ENCODE results near the gene PTGFRN. TPM values are rescaled to one million over a fixed set of nuclear protein-coding genes. Genes with fewer than 3 reads are reported as not detected.
A peak's percentile ranks its signal among the peaks of the same experiment; 100 is the strongest.

PTGFRN gene
- polyA plus RNA-seq, 2 donors: 25.9 to 37.2 TPM

- Histone ChIP-seq H3K27ac (ENCODE audit: low read depth in 2 of 2, low read length in 1 of 2) (peak overlapping the region; percentile 55 to 84), H3K36me3 (ENCODE audit: control insufficient read depth in 2 of 2, insufficient read depth in 2 of 2, low read length in 1 of 2) (no peaks in the 10 kb centered on the region), H3K27me3 (ENCODE audit: control insufficient read depth in 1 of 2, insufficient read depth in 2 of 2, low read length in 2 of 2) (no peaks in the 10 kb centered on the region), H3K9me3 (ENCODE audit: control insufficient read depth in 2 of 2, insufficient read depth in 1 of 2, low read depth in 1 of 2, low read length in 1 of 2) (no peaks in the 10 kb centered on the region), H3K4me3 (ENCODE audit: low read depth in 1 of 2, low read length in 2 of 2) (no peak overlapping the region), H3K4me1 (ENCODE audit: control insufficient read depth in 2 of 2, insufficient read depth in 2 of 2, low read length in 1 of 2) (peaks cover 2 to 5% of the 10 kb centered on the region in 2 donors)
- 70 to 74% methylated on average over 1 of the region's 1 CpG for WGBS, 2 donors
Observed at GRCh38 chr1:116886291-116886878, 23.3 kb upstream of the PTGFRN start.

- no peak overlapping the region for H3K4me3 ChIP-seq (ENCODE audit: low read depth in 1 of 2, low read length in 2 of 2)
- H3K4me1 ChIP-seq (ENCODE audit: control insufficient read depth in 2 of 2, insufficient read depth in 2 of 2, low read length in 1 of 2): peaks cover 2 to 5% of the 10 kb centered on the region in 2 donors
- 91 to 94% methylated on average over 3 of the region's 3 CpGs for WGBS, 2 donors
- H3K27ac ChIP-seq (ENCODE audit: low read depth in 2 of 2, low read length in 1 of 2): no peak overlapping the region
- H3K9me3 ChIP-seq (ENCODE audit: control insufficient read depth in 2 of 2, insufficient read depth in 1 of 2, low read depth in 1 of 2, low read length in 1 of 2): no peaks in the 10 kb centered on the region
- no peaks in the 10 kb centered on the region for H3K36me3 ChIP-seq (ENCODE audit: control insufficient read depth in 2 of 2, insufficient read depth in 2 of 2, low read length in 1 of 2)
- H3K27me3 ChIP-seq (ENCODE audit: control insufficient read depth in 1 of 2, insufficient read depth in 2 of 2, low read length in 2 of 2): no peaks in the 10 kb centered on the region
Observed at GRCh38 chr1:116887212-116887611, 22.5 kb upstream of the PTGFRN start.

GRCh38 chr1:116889380-116889779, 20.3 kb upstream of the PTGFRN start:
- Histone ChIP-seq H3K4me3 (ENCODE audit: low read depth in 1 of 2, low read length in 2 of 2) (no peak overlapping the region), H3K36me3 (ENCODE audit: control insufficient read depth in 2 of 2, insufficient read depth in 2 of 2, low read length in 1 of 2) (no peaks in the 10 kb centered on the region), H3K27me3 (ENCODE audit: control insufficient read depth in 1 of 2, insufficient read depth in 2 of 2, low read length in 2 of 2) (no peaks in the 10 kb centered on the region), H3K9me3 (ENCODE audit: control insufficient read depth in 2 of 2, insufficient read depth in 1 of 2, low read depth in 1 of 2, low read length in 1 of 2) (no peaks in the 10 kb centered on the region), H3K4me1 (ENCODE audit: control insufficient read depth in 2 of 2, insufficient read depth in 2 of 2, low read length in 1 of 2) (peaks cover 2 to 5% of the 10 kb centered on the region in 2 donors), H3K27ac (ENCODE audit: low read depth in 2 of 2, low read length in 1 of 2) (no peak overlapping the region)
- 64% methylated on average over 4 of the region's 4 CpGs for WGBS, 2 donors

- Histone ChIP-seq H3K9me3 (ENCODE audit: control insufficient read depth in 2 of 2, insufficient read depth in 1 of 2, low read depth in 1 of 2, low read length in 1 of 2) (no peaks in the 10 kb centered on the region), H3K36me3 (ENCODE audit: control insufficient read depth in 2 of 2, insufficient read depth in 2 of 2, low read length in 1 of 2) (no peaks in the 10 kb centered on the region), H3K27ac (ENCODE audit: low read depth in 2 of 2, low read length in 1 of 2) (no peak overlapping the region), H3K4me1 (ENCODE audit: control insufficient read depth in 2 of 2, insufficient read depth in 2 of 2, low read length in 1 of 2) (peaks cover 0 to 5% of the 10 kb centered on the region in 2 donors), H3K27me3 (ENCODE audit: control insufficient read depth in 1 of 2, insufficient read depth in 2 of 2, low read length in 2 of 2) (no peaks in the 10 kb centered on the region), H3K4me3 (ENCODE audit: low read depth in 1 of 2, low read length in 2 of 2) (no peak overlapping the region)
- 53 to 67% methylated on average over 5 of the region's 5 CpGs for WGBS, 2 donors
Observed at GRCh38 chr1:116891396-116892079, 18.2 kb upstream of the PTGFRN start.

GRCh38 chr1:116895073-116895472, 14.6 kb upstream of the PTGFRN start:
- 69 to 74% methylated on average over 1 of the region's 1 CpG for WGBS, 2 donors

GRCh38 chr1:116899529-116899928, 10.2 kb upstream of the PTGFRN start:
- H3K9me3 ChIP-seq (ENCODE audit: control insufficient read depth in 2 of 2, insufficient read depth in 1 of 2, low read depth in 1 of 2, low read length in 1 of 2): no peaks in the 10 kb centered on the region
- H3K27ac ChIP-seq (ENCODE audit: low read depth in 2 of 2, low read length in 1 of 2): no peak overlapping the region
- H3K4me3 ChIP-seq (ENCODE audit: low read depth in 1 of 2, low read length in 2 of 2): no peak overlapping the region
- no peaks in the 10 kb centered on the region for H3K27me3 ChIP-seq (ENCODE audit: control insufficient read depth in 1 of 2, insufficient read depth in 2 of 2, low read length in 2 of 2)
- peaks cover 0 to 3% of the 10 kb centered on the region in 2 donors for H3K4me1 ChIP-seq (ENCODE audit: control insufficient read depth in 2 of 2, insufficient read depth in 2 of 2, low read length in 1 of 2)
- H3K36me3 ChIP-seq (ENCODE audit: control insufficient read depth in 2 of 2, insufficient read depth in 2 of 2, low read length in 1 of 2): no peaks in the 10 kb centered on the region

More at GRCh38 chr1:116895073-116895472, 14.6 kb upstream of the PTGFRN start:
- H3K27me3 ChIP-seq (ENCODE audit: control insufficient read depth in 1 of 2, insufficient read depth in 2 of 2, low read length in 2 of 2): no peaks in the 10 kb centered on the region
- no peaks in the 10 kb centered on the region for H3K9me3 ChIP-seq (ENCODE audit: control insufficient read depth in 2 of 2, insufficient read depth in 1 of 2, low read depth in 1 of 2, low read length in 1 of 2)
- no peaks in the 10 kb centered on the region for H3K36me3 ChIP-seq (ENCODE audit: control insufficient read depth in 2 of 2, insufficient read depth in 2 of 2, low read length in 1 of 2)
- no peak overlapping the region for H3K4me3 ChIP-seq (ENCODE audit: low read depth in 1 of 2, low read length in 2 of 2)
- no peaks in the 10 kb centered on the region for H3K4me1 ChIP-seq (ENCODE audit: control insufficient read depth in 2 of 2, insufficient read depth in 2 of 2, low read length in 1 of 2)
- no peak overlapping the region for H3K27ac ChIP-seq (ENCODE audit: low read depth in 2 of 2, low read length in 1 of 2)

- Histone ChIP-seq H3K27me3 (ENCODE audit: control insufficient read depth in 1 of 2, insufficient read depth in 2 of 2, low read length in 2 of 2) (no peaks in the 10 kb centered on the region), H3K9me3 (ENCODE audit: control insufficient read depth in 2 of 2, insufficient read depth in 1 of 2, low read depth in 1 of 2, low read length in 1 of 2) (no peaks in the 10 kb centered on the region), H3K4me1 (ENCODE audit: control insufficient read depth in 2 of 2, insufficient read depth in 2 of 2, low read length in 1 of 2) (peaks cover 0 to 3% of the 10 kb centered on the region in 2 donors), H3K4me3 (ENCODE audit: low read depth in 1 of 2, low read length in 2 of 2) (no peak overlapping the region), H3K27ac (ENCODE audit: low read depth in 2 of 2, low read length in 1 of 2) (no peak overlapping the region), H3K36me3 (ENCODE audit: control insufficient read depth in 2 of 2, insufficient read depth in 2 of 2, low read length in 1 of 2) (no peaks in the 10 kb centered on the region)
- WGBS, 2 donors: 81 to 85% methylated on average over 9 of the region's 9 CpGs
Observed at GRCh38 chr1:116900471-116901365, 9.0 kb upstream of the PTGFRN start.

GRCh38 chr1:116902027-116902426, 7.7 kb upstream of the PTGFRN start:
- H3K4me3 ChIP-seq (ENCODE audit: low read depth in 1 of 2, low read length in 2 of 2): no peak overlapping the region
- H3K36me3 ChIP-seq (ENCODE audit: control insufficient read depth in 2 of 2, insufficient read depth in 2 of 2, low read length in 1 of 2): no peaks in the 10 kb centered on the region
- H3K4me1 ChIP-seq (ENCODE audit: control insufficient read depth in 2 of 2, insufficient read depth in 2 of 2, low read length in 1 of 2): peaks cover 0 to 3% of the 10 kb centered on the region in 2 donors
- H3K9me3 ChIP-seq (ENCODE audit: control insufficient read depth in 2 of 2, insufficient read depth in 1 of 2, low read depth in 1 of 2, low read length in 1 of 2): no peaks in the 10 kb centered on the region
- no peaks in the 10 kb centered on the region for H3K27me3 ChIP-seq (ENCODE audit: control insufficient read depth in 1 of 2, insufficient read depth in 2 of 2, low read length in 2 of 2)
- WGBS, 2 donors: 61 to 63% methylated on average over 5 of the region's 5 CpGs
- no peak overlapping the region for H3K27ac ChIP-seq (ENCODE audit: low read depth in 2 of 2, low read length in 1 of 2)

GRCh38 chr1:116902723-116903383, 6.9 kb upstream of the PTGFRN start:
- H3K9me3 ChIP-seq (ENCODE audit: control insufficient read depth in 2 of 2, insufficient read depth in 1 of 2, low read depth in 1 of 2, low read length in 1 of 2): no peaks in the 10 kb centered on the region
- no peak overlapping the region for H3K27ac ChIP-seq (ENCODE audit: low read depth in 2 of 2, low read length in 1 of 2)
- H3K27me3 ChIP-seq (ENCODE audit: control insufficient read depth in 1 of 2, insufficient read depth in 2 of 2, low read length in 2 of 2): no peaks in the 10 kb centered on the region
- peaks cover 0 to 3% of the 10 kb centered on the region in 2 donors for H3K4me1 ChIP-seq (ENCODE audit: control insufficient read depth in 2 of 2, insufficient read depth in 2 of 2, low read length in 1 of 2)
- H3K4me3 ChIP-seq (ENCODE audit: low read depth in 1 of 2, low read length in 2 of 2): no peak overlapping the region
- H3K36me3 ChIP-seq (ENCODE audit: control insufficient read depth in 2 of 2, insufficient read depth in 2 of 2, low read length in 1 of 2): no peaks in the 10 kb centered on the region
- WGBS, 2 donors: 81 to 86% methylated on average over 3 of the region's 3 CpGs
